ENCODE data around the gene ADAMTSL1. TPM values are rescaled to one million over a fixed set of nuclear protein-coding genes. Genes with fewer than 3 reads are reported as not detected.

Gene ADAMTSL1
- total RNA-seq, 2 experiments from 2014 or later: not detected

- Histone ChIP-seq H3K4me1 (ENCODE audit: insufficient read depth, low read length, poor library complexity, severe bottlenecking) (no peaks in the 10 kb centered on the region), H2AFZ (ENCODE audit: low read length) (no peak overlapping the region), H3K4me2 (ENCODE audit: low read length) (no peak overlapping the region), H4K20me1 (ENCODE audit: insufficient read depth, low read length) (no peaks in the 10 kb centered on the region), H3K9me2 (ENCODE audit: insufficient read depth, low read length) (no peaks in the 10 kb centered on the region), H3K9me3 (ENCODE audit: low read length) (no peaks in the 10 kb centered on the region), H3K27ac (ENCODE audit: low read depth, low read length, poor library complexity, severe bottlenecking) (no peak overlapping the region), H3K36me3 (ENCODE audit: insufficient read depth, low read length) (no peaks in the 10 kb centered on the region), H3K4me3 (ENCODE audit: low read depth, low read length, poor library complexity, severe bottlenecking) (no peak overlapping the region), H3K79me2 (ENCODE audit: insufficient read depth, low read depth, low read length) (no peaks in the 10 kb centered on the region)
- intact Hi-C loops (cut with micrococcal nuclease; ENCODE audit: unreplicated experiment): loop anchor here (10.0 kb wide), 1 partner anchor 289 kb away; no protein-coding TSS in a partner anchor
- ChIA-PET POLR2A (interaction anchor here (0.8 to 1.1 kb wide), 2 partner anchors 34 to 183 kb away, joined by 3 to 6 read pairs; no protein-coding TSS in a partner anchor), CTCF (ENCODE audit: unreplicated experiment) (no interaction called here)
- no peak for DNase-seq (ENCODE audit: low spot score)
- TF ChIP-seq, protein P1, sequence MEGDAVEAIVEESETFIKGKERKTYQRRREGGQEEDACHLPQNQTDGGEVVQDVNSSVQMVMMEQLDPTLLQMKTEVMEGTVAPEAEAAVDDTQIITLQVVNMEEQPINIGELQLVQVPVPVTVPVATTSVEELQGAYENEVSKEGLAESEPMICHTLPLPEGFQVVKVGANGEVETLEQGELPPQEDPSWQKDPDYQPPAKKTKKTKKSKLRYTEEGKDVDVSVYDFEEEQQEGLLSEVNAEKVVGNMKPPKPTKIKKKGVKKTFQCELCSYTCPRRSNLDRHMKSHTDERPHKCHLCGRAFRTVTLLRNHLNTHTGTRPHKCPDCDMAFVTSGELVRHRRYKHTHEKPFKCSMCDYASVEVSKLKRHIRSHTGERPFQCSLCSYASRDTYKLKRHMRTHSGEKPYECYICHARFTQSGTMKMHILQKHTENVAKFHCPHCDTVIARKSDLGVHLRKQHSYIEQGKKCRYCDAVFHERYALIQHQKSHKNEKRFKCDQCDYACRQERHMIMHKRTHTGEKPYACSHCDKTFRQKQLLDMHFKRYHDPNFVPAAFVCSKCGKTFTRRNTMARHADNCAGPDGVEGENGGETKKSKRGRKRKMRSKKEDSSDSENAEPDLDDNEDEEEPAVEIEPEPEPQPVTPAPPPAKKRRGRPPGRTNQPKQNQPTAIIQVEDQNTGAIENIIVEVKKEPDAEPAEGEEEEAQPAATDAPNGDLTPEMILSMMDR (conservative IDR thresholded peaks at IDR 0.05; ENCODE audit: low read length): no peak
- no peak for TF ChIP-seq EZH2phosphoT487 (IDR thresholded peaks at IDR 0.05; ENCODE audit: borderline replicate concordance, low read depth, low read length)
- no TSS peak for BruUV-seq (replicated peaks)
Observed at GRCh38 chr9:18626046-18626698, 152.2 kb downstream of the ADAMTSL1 start.

DNA sequence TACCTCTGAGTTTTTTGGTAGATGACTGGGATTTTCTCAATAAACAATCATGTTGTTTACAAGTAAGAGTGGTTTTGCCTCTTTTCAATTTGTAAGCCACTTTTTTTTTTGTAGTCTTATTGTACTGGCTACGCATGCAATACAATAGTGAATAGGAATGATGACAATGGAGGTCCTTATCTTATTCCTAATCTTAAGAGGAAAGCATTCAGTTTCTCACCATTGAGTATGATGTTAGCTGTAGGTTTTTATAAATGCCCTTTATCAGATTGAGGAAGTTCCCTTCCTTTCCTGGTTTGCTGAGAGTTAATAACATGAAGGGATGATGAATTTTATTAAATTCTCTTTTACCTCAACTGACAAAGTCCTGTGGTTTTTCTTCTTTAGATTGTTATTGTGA is 155.2 kb downstream of the ADAMTSL1 start:
- H3K27ac ChIP-seq (ENCODE audit: low read depth, low read length, poor library complexity, severe bottlenecking): no peak overlapping the region
- no peak overlapping the region for H3K4me2 ChIP-seq (ENCODE audit: low read length)
- POLR2A ChIA-PET: no interaction called here
- intact Hi-C loops (cut with micrococcal nuclease; ENCODE audit: unreplicated experiment): loop anchor here (10.0 kb wide), 1 partner anchor 286 kb away; no protein-coding TSS in a partner anchor
- no peaks in the 10 kb centered on the region for H3K9me2 ChIP-seq (ENCODE audit: insufficient read depth, low read length)
- CTCF ChIA-PET (ENCODE audit: unreplicated experiment): no interaction called here
- H2AFZ ChIP-seq (ENCODE audit: low read length): no peak overlapping the region
- no peak overlapping the region for H3K4me3 ChIP-seq (ENCODE audit: low read depth, low read length, poor library complexity, severe bottlenecking)
- H4K20me1 ChIP-seq (ENCODE audit: insufficient read depth, low read length): no peaks in the 10 kb centered on the region
- H3K36me3 ChIP-seq (ENCODE audit: insufficient read depth, low read length): no peaks in the 10 kb centered on the region
- H3K9me3 ChIP-seq (ENCODE audit: low read length): no peaks in the 10 kb centered on the region
- no TSS peak for BruUV-seq (replicated peaks)
- no peaks in the 10 kb centered on the region for H3K4me1 ChIP-seq (ENCODE audit: insufficient read depth, low read length, poor library complexity, severe bottlenecking)
- no peaks in the 10 kb centered on the region for H3K79me2 ChIP-seq (ENCODE audit: insufficient read depth, low read depth, low read length)
- TF ChIP-seq, protein P1 (conservative IDR thresholded peaks at IDR 0.05; ENCODE audit: low read length): no peak
- no peak for TF ChIP-seq EZH2phosphoT487 (IDR thresholded peaks at IDR 0.05; ENCODE audit: borderline replicate concordance, low read depth, low read length)
- no peak for DNase-seq (ENCODE audit: low spot score)
